HG03575 (cell line): Measurements from ENCODE around the gene RHEX.
"Not testable (repeated sequence)": the region's sequence is repeated elsewhere in the genome, so short reads cannot be mapped to it uniquely, and the experiment has no call there.

Source experiments
- ATAC-seq: cut with Tn5 transposase; IDR thresholded peaks from one replicate; pipeline ENCODE4 v1.9.1; 2021; ENCODE audit not compliant: unreplicated experiment, insufficient number of reproducible peaks, low FRiP score; ENCODE audit errors: extremely low read depth

RHEX gene, protein sequence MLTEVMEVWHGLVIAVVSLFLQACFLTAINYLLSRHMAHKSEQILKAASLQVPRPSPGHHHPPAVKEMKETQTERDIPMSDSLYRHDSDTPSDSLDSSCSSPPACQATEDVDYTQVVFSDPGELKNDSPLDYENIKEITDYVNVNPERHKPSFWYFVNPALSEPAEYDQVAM

DNA sequence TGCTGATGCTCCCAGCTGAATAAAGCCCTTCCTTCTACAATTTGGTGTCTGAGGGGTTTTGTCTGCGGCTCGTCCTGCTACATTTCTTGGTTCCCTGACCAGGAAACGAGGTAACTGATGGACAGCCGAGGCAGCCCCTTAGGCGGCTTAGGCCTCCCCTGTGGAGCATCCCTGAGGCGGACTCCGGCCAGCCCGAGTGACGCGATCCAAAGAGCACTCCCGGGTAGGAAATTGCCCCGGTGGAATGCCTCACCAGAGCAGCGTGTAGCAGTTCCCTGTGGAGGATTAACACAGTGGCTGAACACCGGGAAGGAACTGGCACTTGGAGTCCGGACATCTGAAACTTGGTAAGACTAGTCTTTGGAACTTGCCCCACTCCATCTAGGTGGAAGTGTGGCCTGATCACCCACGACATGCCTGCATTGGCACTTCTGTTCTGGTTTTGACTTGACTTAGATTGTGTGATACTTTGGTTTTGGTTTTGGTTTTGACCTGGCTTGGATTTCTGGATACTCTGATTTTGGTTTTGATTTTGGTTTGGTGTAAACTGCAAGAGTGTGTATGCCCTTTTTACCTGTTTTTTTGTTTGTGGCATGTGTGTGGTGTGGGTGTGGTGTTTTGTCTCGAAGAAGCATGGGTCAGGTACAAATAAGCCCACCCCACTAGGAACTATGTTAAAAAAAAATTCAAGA, at the start of gene RHEX:
TSS of gene RHEX (plus strand) at position 255 of the 692 bp plus-strand sequence. CDS start 44,656 bp downstream, outside the sequence.
- ATAC-seq: not testable (repeated sequence)

DNA sequence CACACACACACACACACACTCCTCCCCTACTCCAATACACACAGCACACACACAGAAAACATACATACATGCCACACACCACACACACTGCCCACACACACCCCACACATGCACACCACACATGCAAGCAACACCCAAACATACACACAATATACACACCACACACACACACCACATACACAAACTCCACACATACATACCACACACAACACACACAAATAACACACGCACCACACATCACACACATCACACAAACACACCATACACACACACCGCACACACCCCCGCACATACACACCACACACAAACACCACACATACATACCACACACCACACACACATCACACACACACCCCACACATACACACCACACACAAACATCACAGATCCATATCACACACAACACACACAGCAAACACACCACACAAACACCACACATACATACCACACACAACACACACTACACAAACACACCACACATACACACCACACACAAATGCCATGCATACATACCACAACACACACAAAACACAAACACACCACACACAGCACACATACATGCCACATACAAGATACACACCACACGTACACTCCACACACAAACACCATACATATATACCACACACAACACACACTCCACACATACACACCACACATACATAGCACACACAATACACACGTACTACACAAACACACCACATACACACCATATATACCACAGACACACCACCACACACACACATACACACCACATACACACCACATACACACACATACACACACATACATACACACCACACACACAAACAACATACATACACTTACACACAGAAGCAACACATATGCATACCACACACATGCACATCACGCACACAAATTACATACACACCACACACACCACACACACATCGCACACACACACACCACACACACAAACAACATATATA, 48.8 kb upstream of the RHEX start:
- no peak for ATAC-seq

DNA sequence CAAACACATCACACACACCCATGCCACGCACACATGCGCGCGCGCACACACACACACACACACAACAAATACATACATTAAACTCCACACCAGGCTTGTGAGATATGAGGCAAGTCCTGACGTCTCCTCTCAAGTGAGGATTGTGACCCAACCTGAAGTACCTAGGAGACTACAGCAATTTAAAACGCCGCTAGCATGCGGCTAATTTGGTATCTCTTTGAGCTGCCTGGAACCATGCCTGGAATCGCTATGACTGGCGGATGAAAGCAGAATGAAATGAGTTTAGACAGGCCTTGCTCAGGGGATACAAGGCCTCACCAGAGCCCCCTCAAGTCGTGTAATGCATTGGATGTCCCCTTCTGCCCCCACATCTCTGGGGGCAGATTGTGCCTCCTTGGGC, 48.1 kb upstream of the RHEX start:
- ATAC-seq: no peak

GRCh38 chr1:206005234-206005633, 47.7 kb upstream of the RHEX start:
- no peak for ATAC-seq

DNA sequence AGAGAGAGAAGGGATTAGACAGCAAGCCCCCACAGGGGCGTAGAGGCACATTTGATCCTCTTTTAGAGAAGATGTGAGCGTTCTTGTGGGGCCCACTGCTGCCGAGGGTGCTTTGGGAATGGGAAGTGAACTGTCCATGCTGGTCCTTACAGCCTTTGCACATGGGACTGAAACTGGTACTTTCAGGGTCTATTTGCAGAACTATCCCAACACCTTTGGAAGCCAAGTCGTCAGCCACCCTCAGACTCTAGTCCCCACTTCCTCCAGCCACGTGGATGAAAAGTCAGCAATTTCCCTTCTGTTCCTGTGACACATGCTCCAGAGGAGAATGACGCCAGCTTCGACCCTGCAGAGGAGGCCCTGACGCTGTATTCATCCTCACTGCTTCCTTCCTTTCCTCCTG, 47.2 kb upstream of the RHEX start:
- no peak for ATAC-seq

DNA sequence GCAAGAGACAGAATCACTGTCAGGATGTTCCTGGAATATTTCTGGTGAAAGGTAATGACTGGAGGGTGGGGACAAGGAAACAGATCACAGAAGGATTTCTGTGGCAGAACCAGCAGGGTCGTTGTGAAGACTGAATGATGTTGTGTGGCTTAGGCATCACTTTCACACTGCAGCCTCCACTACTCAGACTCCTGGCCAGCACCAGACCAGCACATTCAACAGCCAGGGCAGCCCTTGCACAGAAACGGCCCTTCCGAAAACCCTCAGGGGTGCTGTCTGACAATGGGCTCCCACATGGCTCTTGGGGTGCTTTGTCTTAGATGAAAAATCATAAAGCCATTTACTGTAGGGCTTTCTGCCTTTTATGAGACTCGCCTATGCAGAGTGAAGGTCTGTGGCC, 46.0 kb upstream of the RHEX start:
- ATAC-seq: no peak

DNA sequence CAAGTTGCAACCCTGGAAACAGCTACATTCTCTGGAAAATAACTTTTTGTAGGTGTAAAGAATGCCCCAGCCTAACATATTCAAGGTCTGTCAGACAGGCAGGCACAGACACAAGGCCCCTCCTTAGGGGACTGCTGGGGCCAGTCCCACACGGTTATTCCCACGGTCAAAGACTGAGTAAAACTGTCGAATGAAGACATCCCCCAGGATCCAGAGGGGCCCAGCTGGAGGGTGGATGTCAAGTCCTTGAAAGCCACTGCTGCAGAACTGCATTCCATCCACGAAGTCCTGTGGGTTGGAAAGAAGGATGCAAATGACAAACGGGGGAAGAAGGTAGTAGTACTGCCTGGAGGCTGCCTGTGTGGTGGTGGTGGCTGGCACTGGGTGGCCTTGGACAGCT, 42.9 kb upstream of the RHEX start:
- ATAC-seq: no peak

DNA sequence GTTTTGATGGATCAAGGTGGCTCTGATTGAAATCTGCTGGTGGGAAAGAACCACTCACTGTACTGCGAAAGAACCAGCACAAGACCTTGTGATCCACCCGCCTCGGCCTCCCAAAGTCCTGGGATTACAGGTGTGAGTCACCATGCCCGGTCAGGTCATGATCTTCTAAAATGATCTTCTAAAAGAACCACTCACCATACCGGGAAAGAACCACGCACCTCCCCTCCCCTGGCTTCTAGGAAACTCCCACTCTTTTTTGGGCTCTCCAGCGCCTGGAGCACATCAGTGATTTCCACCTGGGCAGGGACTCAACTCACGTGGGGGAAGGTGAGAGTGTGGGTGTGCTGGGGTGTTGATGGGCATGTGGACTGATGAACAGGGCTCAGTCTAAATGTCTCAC, 41.9 kb upstream of the RHEX start:
- no peak for ATAC-seq

- ATAC-seq: no peak
Observed at GRCh38 chr1:206012086-206012859, 40.7 kb upstream of the RHEX start.

DNA sequence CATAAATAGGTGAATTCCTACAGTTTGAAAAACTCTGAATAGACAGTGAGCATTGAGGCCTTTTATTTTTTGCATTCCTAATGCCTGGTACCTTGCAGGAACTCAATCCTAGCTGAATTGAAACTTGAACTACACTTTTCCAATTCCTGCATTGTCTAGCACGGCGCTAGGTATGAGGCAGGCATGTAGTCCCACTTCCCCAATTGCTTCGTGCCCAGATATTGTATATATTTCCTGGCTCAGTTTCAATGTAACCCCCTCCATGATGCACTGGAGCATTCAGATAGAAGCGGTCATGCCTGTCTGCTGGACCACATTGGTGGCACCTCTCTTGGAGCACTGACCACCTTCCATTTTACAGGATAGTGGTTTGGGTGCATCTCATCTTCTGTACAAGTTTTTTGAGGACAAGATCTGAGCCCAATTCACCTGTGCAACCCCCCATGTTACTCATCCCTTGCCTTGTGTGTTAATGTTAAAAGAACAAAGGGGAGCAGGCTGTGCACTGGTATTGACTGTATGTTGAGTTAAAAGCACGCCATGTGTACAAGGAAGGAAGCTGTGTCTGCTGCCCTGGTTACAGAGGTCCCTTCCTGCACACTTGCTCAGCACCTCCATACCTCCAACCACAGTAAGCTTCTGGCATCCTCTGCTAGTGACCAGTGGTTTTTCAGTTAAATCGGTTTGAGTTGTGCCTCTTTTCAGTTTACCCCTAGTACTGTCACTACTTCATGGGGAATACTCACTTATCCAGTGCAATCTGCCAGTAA, 39.8 kb upstream of the RHEX start:
- no peak for ATAC-seq

- no peak for ATAC-seq
Observed at GRCh38 chr1:206014601-206015000, 38.4 kb upstream of the RHEX start.

GRCh38 chr1:206015071-206015470, 37.9 kb upstream of the RHEX start:
- ATAC-seq: no peak

DNA sequence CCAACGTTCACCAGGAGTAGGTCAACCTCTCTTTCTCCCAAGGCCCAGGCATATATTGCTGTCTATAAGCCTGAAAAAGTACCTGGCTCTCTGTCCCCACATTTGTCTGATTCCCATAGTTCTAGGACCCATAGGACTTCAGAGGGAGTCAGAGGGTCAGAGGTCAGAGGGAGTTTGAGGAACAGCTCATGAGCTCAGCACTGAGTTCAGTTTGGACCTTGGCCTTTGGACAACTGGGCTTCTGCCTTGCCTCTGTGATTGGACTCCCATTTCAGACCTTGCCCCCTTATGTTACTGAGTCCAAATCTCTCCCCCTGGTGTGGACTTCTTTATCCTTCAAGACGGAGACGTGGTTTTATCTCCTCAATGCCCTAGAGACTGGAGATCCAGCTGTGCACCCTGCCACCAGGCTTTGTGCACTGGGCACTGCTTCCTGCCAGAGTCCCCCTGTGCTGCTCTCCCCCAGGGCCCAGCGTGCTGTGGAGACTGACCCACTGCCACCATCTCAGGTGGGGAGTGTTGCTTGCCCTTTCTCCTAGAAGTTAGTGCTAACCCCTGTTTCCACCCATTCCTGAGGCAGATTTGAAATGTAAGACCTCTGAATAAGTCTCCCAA, 32.5 kb upstream of the RHEX start:
- ATAC-seq: no peak

DNA sequence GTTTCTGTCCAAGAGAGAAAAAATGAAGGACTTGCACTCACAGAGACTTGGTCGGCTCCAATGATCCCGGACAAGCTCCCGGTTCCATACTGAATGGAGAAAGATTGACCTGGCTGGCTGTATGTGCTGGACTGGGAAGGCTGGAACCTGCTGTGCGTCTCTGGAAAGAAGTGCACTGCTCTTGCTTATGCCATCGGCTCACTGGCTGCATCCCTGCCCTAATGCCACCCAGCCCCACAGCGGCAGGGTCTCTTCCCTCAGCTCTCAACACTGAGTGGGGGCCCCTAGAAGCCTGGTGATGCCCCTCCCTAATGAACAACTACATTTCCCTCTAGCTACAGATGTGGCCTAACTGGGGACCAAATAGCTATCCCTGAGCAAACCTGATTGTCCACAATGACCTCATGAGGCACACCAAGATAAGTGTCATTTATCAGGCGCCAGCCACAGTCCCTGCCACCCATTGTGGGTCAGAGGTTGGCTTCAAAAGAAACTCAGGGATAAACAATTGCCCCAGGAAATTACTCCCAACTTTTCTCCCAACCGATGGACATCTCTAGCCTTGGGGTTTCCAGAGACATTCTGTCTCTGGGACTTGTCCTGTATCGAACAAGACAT, 31.9 kb upstream of the RHEX start:
- ATAC-seq: no peak

DNA sequence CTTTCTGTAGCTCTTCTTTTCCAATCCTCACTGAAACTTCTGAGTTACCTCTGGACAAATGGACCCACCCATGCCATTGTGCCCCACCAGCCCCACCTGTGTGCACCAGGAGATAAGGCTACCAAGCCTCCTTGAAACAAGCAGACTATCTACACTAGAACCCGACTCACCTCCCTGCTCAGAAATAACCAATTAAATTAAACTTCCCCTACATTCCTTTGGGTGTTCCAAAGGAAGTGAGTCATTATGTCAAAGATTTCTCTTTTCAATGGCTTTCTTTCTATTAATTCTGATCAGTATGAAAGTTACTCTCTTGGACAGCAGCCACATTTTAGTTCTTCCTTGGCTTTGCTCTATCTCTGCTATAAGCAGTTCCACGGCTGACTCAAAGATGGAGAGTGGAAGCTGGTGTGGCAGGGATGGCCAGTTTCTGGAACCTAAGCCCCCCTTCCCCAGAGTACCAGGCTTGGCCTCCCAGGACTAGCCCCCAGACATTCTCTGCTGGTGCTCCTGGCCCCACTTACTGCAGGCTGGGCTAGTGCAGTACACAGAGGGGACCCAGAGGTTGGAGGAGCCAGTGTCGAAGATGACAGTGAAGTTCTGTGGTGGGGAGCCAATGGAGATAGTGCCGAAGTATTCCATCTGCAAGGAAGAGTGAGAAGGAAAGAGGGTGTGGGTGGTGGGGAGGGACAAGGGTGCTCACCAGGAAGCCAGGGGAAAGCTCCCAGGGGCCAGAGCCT, 31.2 kb upstream of the RHEX start:
- no peak for ATAC-seq

GRCh38 chr1:206022766-206023165, 30.2 kb upstream of the RHEX start:
- ATAC-seq: no peak

DNA sequence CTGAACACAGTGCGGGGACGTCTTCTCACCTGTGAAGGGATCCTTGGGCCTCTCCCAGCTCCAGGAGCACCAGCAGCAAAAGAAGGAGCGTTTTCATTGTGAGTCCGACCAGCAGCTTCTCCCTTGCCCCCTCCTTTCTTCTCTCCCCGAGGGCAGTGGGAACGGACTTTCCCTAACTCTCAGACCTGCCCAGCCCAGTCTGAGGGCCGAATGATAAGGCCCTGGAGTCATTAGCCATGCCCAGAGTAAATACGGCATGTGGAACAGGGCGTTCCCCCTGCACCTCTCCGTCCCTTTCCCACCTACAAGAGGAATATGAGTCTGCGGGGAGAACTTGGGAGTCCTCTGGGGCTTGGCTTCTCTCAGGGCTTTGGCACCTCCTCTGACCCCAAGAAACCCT, 29.3 kb upstream of the RHEX start, which contains the start of gene CTSE:
TSS of gene CTSE (minus strand) at position 201 of the 400 bp plus-strand sequence. CDS start at position 97, 104 bp downstream.
- ATAC-seq: no peak
